Stimulated activated CD8-positive, alpha-beta memory T cell treated with anti-CD3 and anti-CD28 coated beads, Interleukin-7, amount 100 ng/mL, for 1 hour (primary cell): ENCODE results near the gene TRIM17.

Source experiments
- DNase-seq, 2 donors: peaks; one replicate each; pipeline ENCODE4 v3.0.0-alpha.2; 2020; ENCODE audit warnings: low read depth in 2 of 2

The TRIM17 gene, protein sequence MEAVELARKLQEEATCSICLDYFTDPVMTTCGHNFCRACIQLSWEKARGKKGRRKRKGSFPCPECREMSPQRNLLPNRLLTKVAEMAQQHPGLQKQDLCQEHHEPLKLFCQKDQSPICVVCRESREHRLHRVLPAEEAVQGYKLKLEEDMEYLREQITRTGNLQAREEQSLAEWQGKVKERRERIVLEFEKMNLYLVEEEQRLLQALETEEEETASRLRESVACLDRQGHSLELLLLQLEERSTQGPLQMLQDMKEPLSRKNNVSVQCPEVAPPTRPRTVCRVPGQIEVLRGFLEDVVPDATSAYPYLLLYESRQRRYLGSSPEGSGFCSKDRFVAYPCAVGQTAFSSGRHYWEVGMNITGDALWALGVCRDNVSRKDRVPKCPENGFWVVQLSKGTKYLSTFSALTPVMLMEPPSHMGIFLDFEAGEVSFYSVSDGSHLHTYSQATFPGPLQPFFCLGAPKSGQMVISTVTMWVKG

GRCh38 chr1:228416217-228416933, at the start of gene TRIM17:
Gene TRIM17 (minus strand): TSS chr1:228416861. CDS start chr1:228415072, 1,789 bp downstream.
- DNase-seq, result no peak

- no peak for DNase-seq
Measured at GRCh38 chr1:228465571-228466146, 49.0 kb upstream of the TRIM17 start.

GRCh38 chr1:228465141-228465540, 48.5 kb upstream of the TRIM17 start:
- no peak for DNase-seq

- DNase-seq, result peak; percentile 68 to 70
Measured at GRCh38 chr1:228464487-228464983, 47.9 kb upstream of the TRIM17 start.

DNA sequence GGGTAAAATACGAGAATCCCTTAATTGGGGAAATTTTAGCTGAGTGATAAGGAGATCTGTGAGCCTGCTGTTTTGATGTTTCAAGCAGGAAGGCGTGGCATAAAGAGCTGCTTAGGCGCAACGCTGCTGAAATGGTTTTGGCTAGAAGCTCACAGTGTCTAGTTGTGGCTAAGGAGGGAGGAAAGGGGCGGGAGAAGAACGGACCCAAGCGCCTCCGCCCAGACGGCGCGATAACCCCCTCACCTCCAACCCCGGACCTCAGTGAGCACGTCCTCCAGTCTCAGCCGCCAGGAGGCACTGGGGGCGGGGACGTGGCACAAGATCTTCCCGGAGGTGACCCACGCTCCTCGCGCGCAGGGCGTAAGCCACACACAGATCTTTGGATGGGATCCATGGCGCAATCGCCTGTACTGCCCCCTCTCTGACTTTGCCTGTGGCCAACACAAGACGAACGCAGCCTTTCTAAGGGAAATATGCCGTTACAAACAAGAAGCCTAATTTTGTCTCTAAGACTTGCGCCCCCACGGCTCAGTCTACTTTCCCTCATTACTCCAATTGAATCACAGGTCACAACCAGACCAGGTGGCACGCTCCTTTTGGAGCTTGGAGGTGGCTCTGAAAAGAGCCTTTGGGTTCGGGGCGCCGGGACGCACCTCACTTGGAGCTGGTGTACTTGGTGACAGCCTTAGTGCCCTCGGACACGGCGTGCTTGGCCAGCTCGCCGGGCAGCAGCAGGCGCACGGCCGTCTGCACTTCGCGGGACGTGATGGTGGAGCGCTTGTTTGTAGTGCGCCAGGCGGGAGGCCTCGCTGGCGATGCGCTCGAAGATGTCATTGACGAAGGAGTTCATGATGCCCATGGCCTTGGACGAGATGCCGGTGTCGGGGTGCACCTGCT, 47.1 kb upstream of the TRIM17 start:
- no peak for DNase-seq

DNA sequence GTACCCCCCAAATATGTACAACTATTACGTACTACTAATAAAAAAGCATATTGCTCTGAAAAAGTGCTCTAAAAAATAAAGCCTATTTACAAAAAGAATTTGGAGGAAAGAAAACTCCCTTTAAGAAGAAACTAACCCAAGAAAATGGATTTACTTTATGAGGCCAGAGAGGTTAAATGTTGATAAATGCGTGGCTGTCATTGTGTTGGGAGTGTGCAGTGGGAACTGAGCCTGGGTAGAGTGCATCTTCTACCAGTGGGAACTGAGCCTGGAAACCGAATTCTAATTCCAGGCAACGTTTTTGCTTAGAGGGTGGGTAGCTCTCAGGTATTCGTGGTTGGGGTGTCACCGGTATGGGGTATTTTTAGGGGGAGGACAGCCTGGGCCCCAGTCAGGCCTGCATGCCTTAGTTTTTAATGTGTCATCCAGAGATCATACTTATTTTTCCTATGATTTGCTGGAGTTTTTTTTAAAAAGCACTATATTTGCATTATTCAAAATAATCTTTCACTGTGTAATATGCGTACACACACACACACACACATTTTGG, 46.4 kb upstream of the TRIM17 start:
- DNase-seq, result no peak

GRCh38 chr1:228462560-228462959, 45.9 kb upstream of the TRIM17 start:
- no peak for DNase-seq

DNA sequence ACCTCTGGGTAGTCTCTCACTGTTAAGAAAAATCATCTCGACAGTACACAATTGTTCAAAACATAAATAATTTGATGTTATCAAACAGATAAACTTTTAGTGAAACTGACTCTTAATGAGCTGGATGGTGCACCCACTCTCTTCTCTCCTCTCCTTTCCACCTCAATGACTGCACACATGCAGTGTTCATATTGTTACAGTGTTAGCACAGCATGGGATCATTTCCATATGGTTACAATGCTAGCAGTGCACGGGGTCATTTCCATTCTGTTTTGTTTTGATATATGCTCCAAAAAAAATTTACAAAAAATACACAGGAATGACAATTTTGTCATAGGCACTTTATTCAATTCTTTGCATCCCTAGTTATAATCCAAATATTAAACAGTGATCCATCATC, 44.2 kb upstream of the TRIM17 start:
- no peak for DNase-seq

DNA sequence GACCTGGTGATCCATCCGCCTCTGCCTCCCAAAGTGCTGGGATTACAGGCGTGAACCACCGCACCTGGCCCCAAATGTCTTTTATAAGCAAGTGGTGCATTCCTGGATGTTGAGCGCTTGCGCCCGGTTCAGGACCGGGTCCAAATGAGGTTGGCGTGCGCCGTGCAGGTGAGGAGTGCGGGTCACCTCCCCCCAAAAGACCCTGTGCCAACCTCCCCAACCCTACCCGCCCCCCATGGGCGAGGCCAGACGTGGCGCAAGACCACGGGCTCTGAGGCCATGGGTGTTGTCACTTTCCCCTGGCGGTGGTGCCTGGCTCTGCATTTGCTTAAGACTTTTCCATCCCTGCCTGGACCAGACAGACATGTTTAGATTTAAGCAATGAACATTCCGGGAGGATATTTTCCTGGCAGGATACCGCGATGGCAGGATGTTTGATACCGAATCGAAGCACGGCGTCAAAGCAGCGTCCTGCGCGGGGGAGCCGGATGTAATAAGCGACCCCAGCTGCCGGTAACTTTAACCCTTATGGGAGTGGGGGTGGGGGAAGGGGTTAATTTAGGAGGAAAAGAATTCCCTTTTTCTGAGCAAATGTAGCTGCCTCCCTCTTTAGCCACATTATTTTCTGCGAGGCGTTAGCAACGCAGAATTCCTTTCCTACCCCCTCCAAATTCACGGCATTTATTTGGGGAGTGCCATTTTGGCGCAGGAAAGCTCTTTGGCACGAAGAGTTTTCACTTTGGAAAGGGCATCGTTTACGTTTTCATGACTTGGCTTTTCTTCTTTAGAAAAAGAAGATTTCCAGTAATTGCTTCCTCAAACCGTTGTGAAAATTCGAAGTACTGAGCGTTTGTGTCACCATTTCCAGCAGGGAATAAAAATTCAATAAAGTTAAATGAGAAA, 42.7 kb upstream of the TRIM17 start:
- DNase-seq, result peak in 1 of 2 donors; percentile 23

DNA sequence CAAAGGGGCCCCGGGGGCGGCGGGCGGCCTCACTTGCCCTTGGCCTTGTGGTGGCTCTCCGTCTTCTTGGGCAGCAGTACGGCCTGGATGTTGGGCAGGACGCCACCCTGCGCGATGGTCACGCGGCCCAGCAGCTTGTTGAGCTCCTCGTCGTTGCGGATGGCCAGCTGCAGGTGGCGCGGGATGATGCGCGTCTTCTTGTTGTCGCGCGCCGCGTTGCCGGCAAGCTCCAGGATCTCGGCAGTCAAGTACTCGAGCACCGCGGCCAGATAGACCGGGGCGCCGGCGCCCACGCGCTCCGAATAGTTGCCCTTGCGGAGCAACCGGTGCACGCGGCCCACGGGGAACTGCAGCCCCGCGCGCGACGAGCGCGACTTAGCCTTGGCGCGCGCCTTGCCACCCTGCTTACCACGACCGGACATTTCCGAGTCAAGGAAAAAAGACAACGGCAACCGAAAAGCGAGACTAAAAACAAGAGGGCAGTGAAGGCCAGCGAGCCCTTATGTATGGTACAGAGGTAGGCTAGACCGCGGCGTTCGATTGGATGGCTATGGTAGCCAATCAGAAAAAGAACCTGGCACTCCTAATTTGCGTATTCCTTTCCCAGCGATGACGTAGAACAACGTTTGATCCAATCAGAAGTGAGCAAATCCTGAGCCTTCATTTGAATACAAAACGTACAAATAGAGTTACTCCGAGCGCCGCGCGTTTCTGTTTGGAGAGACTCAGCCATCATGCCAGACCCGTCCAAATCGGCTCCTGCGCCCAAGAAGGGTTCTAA, 40.9 kb upstream of the TRIM17 start:
- peak; percentile 59 to 63 for DNase-seq

DNA sequence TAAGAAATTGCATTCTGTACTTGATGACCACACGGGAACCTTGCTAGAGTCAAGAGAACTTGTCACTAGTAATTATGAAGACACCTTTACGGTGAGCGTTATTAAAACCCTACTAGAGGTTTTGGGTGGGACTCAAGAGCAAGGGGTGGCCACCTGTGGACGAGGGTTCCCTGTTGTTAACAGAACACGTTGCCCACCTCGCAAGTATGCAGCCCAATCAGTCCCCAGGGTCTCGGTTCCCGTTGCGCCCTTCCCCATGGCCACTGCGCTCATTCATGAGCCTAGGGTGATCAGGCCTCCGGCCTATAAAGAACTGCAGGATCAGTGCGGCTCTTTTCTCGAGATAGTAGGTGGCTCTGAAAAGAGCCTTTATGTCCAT, 40.3 kb upstream of the TRIM17 start:
- no peak for DNase-seq

GRCh38 chr1:228456252-228457016, 39.8 kb upstream of the TRIM17 start:
- DNase-seq, result no peak

- no peak for DNase-seq
Measured at GRCh38 chr1:228455715-228456114, 39.1 kb upstream of the TRIM17 start.

DNA sequence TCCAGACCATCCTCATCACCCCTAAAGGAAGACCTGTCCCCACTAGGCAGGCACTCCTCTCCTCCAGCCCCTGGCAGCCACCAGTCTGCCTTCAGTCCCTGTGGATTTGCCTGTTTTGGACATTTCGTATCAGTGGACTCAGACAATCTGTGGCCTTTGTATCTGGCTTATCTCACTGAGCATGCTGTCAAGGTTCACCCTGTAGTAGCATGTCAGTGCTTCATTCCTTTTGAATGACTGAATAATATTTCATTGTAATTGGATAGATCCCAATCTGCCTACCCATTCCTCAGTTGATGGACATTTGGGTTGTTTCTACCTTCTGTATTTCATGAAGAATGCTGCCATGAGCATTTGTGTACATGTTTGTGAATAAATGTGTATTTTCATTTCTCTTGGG, 37.6 kb upstream of the TRIM17 start:
- no peak for DNase-seq

DNA sequence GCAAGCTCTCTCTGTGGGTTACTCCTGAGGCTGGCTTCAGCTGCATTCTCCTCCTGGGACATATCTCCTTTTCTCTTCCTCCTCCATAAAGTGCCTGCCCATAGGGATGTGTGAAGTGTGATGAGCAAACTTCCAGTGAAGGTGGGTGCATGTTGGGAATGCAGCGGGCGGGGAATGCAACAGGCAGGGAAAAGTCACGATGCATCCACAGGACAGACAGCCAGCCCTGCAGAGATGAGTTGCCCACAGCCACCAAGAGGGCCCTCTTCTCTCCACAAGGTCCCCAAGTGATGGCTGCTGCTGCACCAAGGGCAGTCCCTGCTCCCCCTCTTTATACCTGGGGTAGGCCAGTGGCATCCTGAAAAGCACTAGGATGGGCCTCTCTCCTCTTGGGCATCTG, 37.0 kb upstream of the TRIM17 start:
- DNase-seq, result no peak

DNA sequence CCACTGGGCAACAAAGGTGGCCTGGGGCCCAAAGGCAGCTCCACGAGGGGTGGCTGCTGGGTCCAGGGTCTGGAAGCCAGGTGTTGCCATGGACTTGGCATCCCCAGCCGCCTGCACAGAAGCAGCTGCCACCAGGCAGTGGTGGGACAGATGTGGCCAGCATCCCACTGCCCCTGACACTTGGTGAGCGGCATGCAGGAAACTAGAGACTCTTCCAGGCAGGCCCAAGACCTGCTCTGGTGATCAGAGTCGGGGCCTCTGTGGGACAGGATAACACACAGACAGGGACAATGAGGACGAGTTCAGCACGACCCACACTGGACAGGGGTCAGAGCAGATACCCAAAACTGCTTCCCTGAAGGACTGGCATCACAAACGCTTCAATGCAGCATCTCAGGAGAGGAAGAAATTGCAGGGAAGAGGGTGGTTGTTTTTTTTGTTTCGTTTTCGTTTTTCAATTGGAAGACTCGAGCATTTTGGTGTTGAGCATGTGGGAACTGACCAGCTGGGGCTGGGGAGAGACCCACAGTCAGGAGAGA, 36.4 kb upstream of the TRIM17 start:
- DNase-seq, result no peak

GRCh38 chr1:228452194-228453021, 35.7 kb upstream of the TRIM17 start:
- no peak for DNase-seq
